Measurements from ENCODE around the gene VOPP1.

The VOPP1 gene

DNA sequence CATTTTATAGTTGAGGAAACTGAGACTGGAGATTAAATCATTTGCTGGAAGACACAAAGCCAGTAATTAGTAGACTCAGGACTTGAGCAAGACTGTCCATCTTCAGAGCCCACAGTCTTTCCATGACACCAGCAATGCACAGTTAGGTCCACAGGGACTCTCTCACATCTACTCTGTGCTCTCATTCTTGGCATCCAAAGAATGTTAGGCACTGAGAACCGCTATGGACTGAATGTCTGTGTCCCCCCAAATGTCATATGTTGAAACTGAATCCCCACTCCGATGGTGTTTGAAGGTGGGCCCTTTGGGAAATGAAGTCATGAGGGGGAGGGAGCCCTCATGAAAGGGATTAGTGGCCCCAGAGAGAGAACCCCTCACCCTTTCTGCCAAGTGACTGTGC lies 106.6 kb downstream of the VOPP1 start:
- Histone ChIP-seq H3K9me3 (ENCODE audit: control insufficient read depth in 1 of 2, low read length in 2 of 2) (peaks cover 9 to 12% of the 10 kb centered on the region in 2 donors), H3K27ac (ENCODE audit: low read depth, low read length) (no peak overlapping the region), H3K4me1 (ENCODE audit: control insufficient read depth in 1 of 2, insufficient read depth in 2 of 2, low read length in 2 of 2) (peaks cover 0 to 6% of the 10 kb centered on the region in 2 donors), H3K27me3 (ENCODE audit: control insufficient read depth in 1 of 2, insufficient read depth in 2 of 2, low read length in 2 of 2) (no peaks in the 10 kb centered on the region), H3K36me3 (ENCODE audit: control insufficient read depth in 1 of 2, insufficient read depth in 2 of 2, low read length in 2 of 2) (peaks cover 17 to 34% of the 10 kb centered on the region in 2 donors), H3K9ac (ENCODE audit: low read depth in 1 of 2, low read length in 2 of 2) (no peak overlapping the region), H3K4me3 (ENCODE audit: low read depth in 1 of 2, low read length in 2 of 2) (no peak overlapping the region)

DNA sequence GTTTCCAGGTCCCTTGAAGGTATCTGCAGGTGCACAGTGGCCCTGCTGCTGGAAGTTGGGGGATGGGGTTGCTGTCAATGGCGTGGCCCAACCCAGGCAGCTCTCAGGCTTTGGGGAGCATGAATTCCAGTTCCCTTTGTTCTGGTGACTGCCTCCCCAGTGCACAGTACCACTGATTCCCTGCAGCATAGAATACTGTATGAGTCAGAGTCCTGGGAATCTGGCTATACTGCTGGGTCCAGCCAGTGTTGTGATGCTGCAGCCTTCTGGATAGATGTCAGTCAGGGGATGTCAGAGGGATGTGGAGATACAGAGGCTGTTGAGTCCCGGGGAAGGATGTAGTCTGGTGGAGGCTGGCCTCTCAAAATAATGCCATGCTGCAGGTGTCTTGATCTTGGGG lies 107.9 kb downstream of the VOPP1 start:
- Histone ChIP-seq H3K27ac (ENCODE audit: low read depth, low read length) (no peak overlapping the region), H3K9me3 (ENCODE audit: control insufficient read depth in 1 of 2, low read length in 2 of 2) (peaks cover 9 to 16% of the 10 kb centered on the region in 2 donors)

GRCh38 chr7:55463686-55464262 lies 108.5 kb downstream of the VOPP1 start:
- Histone ChIP-seq H3K4me3 (ENCODE audit: low read depth in 1 of 2, low read length in 2 of 2) (no peak overlapping the region), H3K4me1 (ENCODE audit: control insufficient read depth in 1 of 2, insufficient read depth in 2 of 2, low read length in 2 of 2) (no peaks in the 10 kb centered on the region), H3K27me3 (ENCODE audit: control insufficient read depth in 1 of 2, insufficient read depth in 2 of 2, low read length in 2 of 2) (no peaks in the 10 kb centered on the region), H3K9me3 (ENCODE audit: control insufficient read depth in 1 of 2, low read length in 2 of 2) (peaks cover 9 to 22% of the 10 kb centered on the region in 2 donors), H3K36me3 (ENCODE audit: control insufficient read depth in 1 of 2, insufficient read depth in 2 of 2, low read length in 2 of 2) (peaks cover 17 to 30% of the 10 kb centered on the region in 2 donors), H3K27ac (ENCODE audit: low read depth, low read length) (no peak overlapping the region), H3K9ac (ENCODE audit: low read depth in 1 of 2, low read length in 2 of 2) (no peak overlapping the region)

More for the DNA sequence above, 107.9 kb downstream of the VOPP1 start:
- Histone ChIP-seq H3K36me3 (ENCODE audit: control insufficient read depth in 1 of 2, insufficient read depth in 2 of 2, low read length in 2 of 2) (peaks cover 17 to 30% of the 10 kb centered on the region in 2 donors), H3K4me1 (ENCODE audit: control insufficient read depth in 1 of 2, insufficient read depth in 2 of 2, low read length in 2 of 2) (peaks cover 0 to under 1% of the 10 kb centered on the region in 2 donors), H3K4me3 (ENCODE audit: low read depth in 1 of 2, low read length in 2 of 2) (no peak overlapping the region), H3K9ac (ENCODE audit: low read depth in 1 of 2, low read length in 2 of 2) (no peak overlapping the region), H3K27me3 (ENCODE audit: control insufficient read depth in 1 of 2, insufficient read depth in 2 of 2, low read length in 2 of 2) (no peaks in the 10 kb centered on the region)

- H3K9me3 ChIP-seq (ENCODE audit: control insufficient read depth in 1 of 2, low read length in 2 of 2), result peaks cover 2 to 20% of the 10 kb centered on the region in 2 donors
- no peak overlapping the region for H3K9ac ChIP-seq (ENCODE audit: low read depth in 1 of 2, low read length in 2 of 2)
- H3K4me3 ChIP-seq (ENCODE audit: low read depth in 1 of 2, low read length in 2 of 2), result no peak overlapping the region
- H3K27ac ChIP-seq (ENCODE audit: low read depth, low read length), result no peak overlapping the region
- H3K27me3 ChIP-seq (ENCODE audit: control insufficient read depth in 1 of 2, insufficient read depth in 2 of 2, low read length in 2 of 2), result no peaks in the 10 kb centered on the region
- H3K4me1 ChIP-seq (ENCODE audit: control insufficient read depth in 1 of 2, insufficient read depth in 2 of 2, low read length in 2 of 2), result no peaks in the 10 kb centered on the region
- no peaks in the 10 kb centered on the region for H3K36me3 ChIP-seq (ENCODE audit: control insufficient read depth in 1 of 2, insufficient read depth in 2 of 2, low read length in 2 of 2)
Observed at GRCh38 chr7:55458351-55458750, 114.0 kb downstream of the VOPP1 start.

GRCh38 chr7:55457801-55458200 lies 114.5 kb downstream of the VOPP1 start:
- Histone ChIP-seq H3K4me3 (ENCODE audit: low read depth in 1 of 2, low read length in 2 of 2) (no peak overlapping the region), H3K4me1 (ENCODE audit: control insufficient read depth in 1 of 2, insufficient read depth in 2 of 2, low read length in 2 of 2) (no peaks in the 10 kb centered on the region), H3K9me3 (ENCODE audit: control insufficient read depth in 1 of 2, low read length in 2 of 2) (peaks cover 2 to 20% of the 10 kb centered on the region in 2 donors), H3K27me3 (ENCODE audit: control insufficient read depth in 1 of 2, insufficient read depth in 2 of 2, low read length in 2 of 2) (no peaks in the 10 kb centered on the region), H3K9ac (ENCODE audit: low read depth in 1 of 2, low read length in 2 of 2) (no peak overlapping the region), H3K27ac (ENCODE audit: low read depth, low read length) (no peak overlapping the region), H3K36me3 (ENCODE audit: control insufficient read depth in 1 of 2, insufficient read depth in 2 of 2, low read length in 2 of 2) (no peaks in the 10 kb centered on the region)

- Histone ChIP-seq H3K9ac (ENCODE audit: low read depth in 1 of 2, low read length in 2 of 2) (no peak overlapping the region), H3K4me1 (ENCODE audit: control insufficient read depth in 1 of 2, insufficient read depth in 2 of 2, low read length in 2 of 2) (no peaks in the 10 kb centered on the region), H3K27me3 (ENCODE audit: control insufficient read depth in 1 of 2, insufficient read depth in 2 of 2, low read length in 2 of 2) (no peaks in the 10 kb centered on the region), H3K27ac (ENCODE audit: low read depth, low read length) (no peak overlapping the region), H3K36me3 (ENCODE audit: control insufficient read depth in 1 of 2, insufficient read depth in 2 of 2, low read length in 2 of 2) (no peaks in the 10 kb centered on the region), H3K9me3 (ENCODE audit: control insufficient read depth in 1 of 2, low read length in 2 of 2) (peaks cover 1 to 2% of the 10 kb centered on the region in 2 donors), H3K4me3 (ENCODE audit: low read depth in 1 of 2, low read length in 2 of 2) (no peak overlapping the region)
Observed at GRCh38 chr7:55452971-55453370, 119.3 kb downstream of the VOPP1 start.

DNA sequence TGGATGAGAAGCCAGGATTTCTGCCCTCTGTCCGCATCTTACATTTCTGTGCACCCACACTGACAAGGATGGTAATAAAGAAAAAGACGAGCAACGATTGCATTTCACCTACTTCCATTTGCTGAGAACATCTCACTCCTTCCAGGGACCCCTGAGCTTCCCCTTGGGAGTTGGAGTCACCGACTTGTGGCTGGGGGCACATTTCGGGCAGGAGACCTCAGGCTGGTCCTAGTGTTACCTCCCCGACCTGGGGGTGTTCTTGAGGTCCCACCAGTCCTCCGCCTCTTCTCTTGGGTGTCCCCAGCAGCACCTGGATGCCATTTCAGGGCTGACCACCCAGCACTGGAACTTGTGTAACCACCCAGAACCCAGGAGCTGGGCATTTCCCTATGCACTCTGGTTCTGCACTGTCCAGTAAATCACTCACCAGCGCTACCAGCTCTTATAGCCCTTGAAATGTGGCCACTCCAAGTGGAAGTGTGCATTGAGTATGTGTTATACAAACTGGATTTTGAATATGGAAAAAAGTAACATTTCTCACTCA lies 122.2 kb downstream of the VOPP1 start:
- Histone ChIP-seq H3K27ac (ENCODE audit: low read depth, low read length) (no peak overlapping the region), H3K4me3 (ENCODE audit: low read depth in 1 of 2, low read length in 2 of 2) (no peak overlapping the region), H3K9me3 (ENCODE audit: control insufficient read depth in 1 of 2, low read length in 2 of 2) (no peaks in the 10 kb centered on the region), H3K9ac (ENCODE audit: low read depth in 1 of 2, low read length in 2 of 2) (no peak overlapping the region), H3K36me3 (ENCODE audit: control insufficient read depth in 1 of 2, insufficient read depth in 2 of 2, low read length in 2 of 2) (no peaks in the 10 kb centered on the region), H3K27me3 (ENCODE audit: control insufficient read depth in 1 of 2, insufficient read depth in 2 of 2, low read length in 2 of 2) (no peaks in the 10 kb centered on the region), H3K4me1 (ENCODE audit: control insufficient read depth in 1 of 2, insufficient read depth in 2 of 2, low read length in 2 of 2) (no peaks in the 10 kb centered on the region)

DNA sequence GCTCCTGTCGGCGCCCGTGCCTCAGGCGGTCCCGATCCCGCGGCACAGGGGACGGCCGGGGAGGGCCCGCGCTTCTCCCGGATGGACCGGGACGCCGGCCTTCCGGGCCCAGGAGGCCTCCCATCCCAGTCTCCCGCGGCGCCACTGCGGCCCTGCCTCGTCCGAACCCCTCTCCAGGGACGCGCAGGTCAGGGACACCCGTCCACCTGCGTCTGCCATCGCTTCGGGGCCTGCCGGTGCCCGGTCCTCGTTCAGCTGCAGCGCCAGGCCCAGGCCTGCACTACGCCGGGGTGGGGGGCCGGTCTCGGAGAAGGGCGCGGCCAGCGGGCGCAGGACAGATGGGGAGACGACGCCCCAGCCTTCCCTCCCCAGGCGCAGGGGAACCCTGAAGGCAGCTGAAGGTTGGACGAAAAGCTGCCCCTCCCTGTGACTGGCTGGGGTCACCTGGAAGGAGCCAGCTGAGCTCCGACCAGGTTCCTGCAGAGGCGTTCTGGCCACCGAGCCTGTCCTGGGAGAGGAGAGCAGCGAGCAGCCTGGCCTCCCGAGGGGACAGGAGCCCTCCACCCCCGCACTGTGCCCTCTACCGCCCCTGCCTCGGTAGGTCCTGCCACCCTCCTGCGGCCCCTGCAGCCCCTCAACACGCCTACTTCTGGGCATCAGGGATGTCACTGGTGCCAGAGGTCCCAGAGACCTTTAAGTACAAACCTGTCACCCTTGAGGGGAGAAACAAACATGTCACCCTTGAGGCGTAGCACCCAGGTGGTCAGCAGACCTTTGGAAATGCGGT lies 122.9 kb downstream of the VOPP1 start:
- no peak overlapping the region for H3K4me3 ChIP-seq (ENCODE audit: low read depth in 1 of 2, low read length in 2 of 2)

DNA sequence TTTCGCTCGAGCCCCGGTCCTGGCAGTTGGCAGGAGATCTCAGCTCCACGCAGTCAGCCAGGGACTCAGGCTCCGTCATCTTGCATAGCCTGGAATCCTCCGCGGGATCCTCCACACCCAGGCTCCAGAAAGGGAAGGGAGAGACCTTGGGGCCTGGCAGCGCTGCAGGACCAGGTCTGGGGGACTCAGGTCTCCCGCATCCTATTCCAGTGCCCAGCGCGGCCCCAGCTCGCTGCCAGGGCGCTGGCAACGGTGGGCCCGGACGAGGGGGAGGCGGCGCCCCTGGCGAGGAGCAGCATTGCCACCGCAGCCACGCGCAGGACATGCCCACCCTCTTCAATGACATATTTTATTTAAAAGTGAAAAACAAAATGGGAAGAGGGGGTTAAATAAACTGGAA lies 123.8 kb downstream of the VOPP1 start:
- H3K27me3 ChIP-seq (ENCODE audit: control insufficient read depth in 1 of 2, insufficient read depth in 2 of 2, low read length in 2 of 2), result no peaks in the 10 kb centered on the region
- no peaks in the 10 kb centered on the region for H3K9me3 ChIP-seq (ENCODE audit: control insufficient read depth in 1 of 2, low read length in 2 of 2)
- no peak overlapping the region for H3K4me3 ChIP-seq (ENCODE audit: low read depth in 1 of 2, low read length in 2 of 2)
- no peaks in the 10 kb centered on the region for H3K36me3 ChIP-seq (ENCODE audit: control insufficient read depth in 1 of 2, insufficient read depth in 2 of 2, low read length in 2 of 2)
- no peak overlapping the region for H3K9ac ChIP-seq (ENCODE audit: low read depth in 1 of 2, low read length in 2 of 2)
- no peaks in the 10 kb centered on the region for H3K4me1 ChIP-seq (ENCODE audit: control insufficient read depth in 1 of 2, insufficient read depth in 2 of 2, low read length in 2 of 2)
- no peak overlapping the region for H3K27ac ChIP-seq (ENCODE audit: low read depth, low read length)

More for the DNA sequence above, 122.9 kb downstream of the VOPP1 start:
- Histone ChIP-seq H3K9ac (ENCODE audit: low read depth in 1 of 2, low read length in 2 of 2) (no peak overlapping the region), H3K27ac (ENCODE audit: low read depth, low read length) (no peak overlapping the region), H3K4me1 (ENCODE audit: control insufficient read depth in 1 of 2, insufficient read depth in 2 of 2, low read length in 2 of 2) (no peaks in the 10 kb centered on the region), H3K27me3 (ENCODE audit: control insufficient read depth in 1 of 2, insufficient read depth in 2 of 2, low read length in 2 of 2) (no peaks in the 10 kb centered on the region), H3K36me3 (ENCODE audit: control insufficient read depth in 1 of 2, insufficient read depth in 2 of 2, low read length in 2 of 2) (no peaks in the 10 kb centered on the region), H3K9me3 (ENCODE audit: control insufficient read depth in 1 of 2, low read length in 2 of 2) (no peaks in the 10 kb centered on the region)

- Histone ChIP-seq H3K4me1 (ENCODE audit: control insufficient read depth in 1 of 2, insufficient read depth in 2 of 2, low read length in 2 of 2) (no peaks in the 10 kb centered on the region), H3K9me3 (ENCODE audit: control insufficient read depth in 1 of 2, low read length in 2 of 2) (no peaks in the 10 kb centered on the region), H3K36me3 (ENCODE audit: control insufficient read depth in 1 of 2, insufficient read depth in 2 of 2, low read length in 2 of 2) (no peaks in the 10 kb centered on the region), H3K4me3 (ENCODE audit: low read depth in 1 of 2, low read length in 2 of 2) (no peak overlapping the region), H3K27ac (ENCODE audit: low read depth, low read length) (no peak overlapping the region), H3K9ac (ENCODE audit: low read depth in 1 of 2, low read length in 2 of 2) (no peak overlapping the region), H3K27me3 (ENCODE audit: control insufficient read depth in 1 of 2, insufficient read depth in 2 of 2, low read length in 2 of 2) (no peaks in the 10 kb centered on the region)
Observed at GRCh38 chr7:55444786-55445185, 127.5 kb downstream of the VOPP1 start.

Data from duodenal mucosa (tissue), 2 donors.